ENCODE measurements around the gene FAM47E.
"Not testable (repeated sequence)": the region's sequence is repeated elsewhere in the genome, so short reads cannot be mapped to it uniquely, and the experiment has no call there.

FAM47E gene

GRCh38 chr4:76240236-76240635 lies 11.3 kb upstream of the FAM47E start:
- TF ChIP-seq EZH2phosphoT487 (IDR thresholded peaks at IDR 0.05; ENCODE audit: borderline replicate concordance) = no peak
- no peak for TF ChIP-seq CTCF (conservative IDR thresholded peaks at IDR 0.05; ENCODE audit: low read length)
- Histone ChIP-seq H3K9ac (ENCODE audit: low read depth, low read length, poor library complexity, severe bottlenecking) (no peak overlapping the region), H3K9me2 (replicated peaks; ENCODE audit: low read depth, low read length) (no peaks in the 10 kb centered on the region), H3K4me2 (ENCODE audit: low read depth, low read length, poor library complexity, severe bottlenecking) (no peak overlapping the region), H2AFZ (ENCODE audit: low read length) (no peak overlapping the region), H3K79me2 (ENCODE audit: insufficient read depth, low read length) (no peaks in the 10 kb centered on the region), H3K9me3 (ENCODE audit: insufficient read depth, low read depth, low read length) (peaks cover 7% of the 10 kb centered on the region; the same call in 1 of the 2 replicates), H4K20me1 (ENCODE audit: insufficient read depth, low read length, poor library complexity, severe bottlenecking) (no peaks in the 10 kb centered on the region), H3F3A (ENCODE audit: low read depth) (no peaks in the 10 kb centered on the region), H3K27me3 (ENCODE audit: insufficient read depth, low read length, poor library complexity, severe bottlenecking) (no peaks in the 10 kb centered on the region), H3K4me1 (ENCODE audit: insufficient read depth, low read length, poor library complexity, severe bottlenecking) (no peaks in the 10 kb centered on the region), H3K36me3 (ENCODE audit: insufficient read depth, low read length) (no peaks in the 10 kb centered on the region), H3K4me3 (ENCODE audit: low read length, poor library complexity, severe bottlenecking) (no peak overlapping the region)

GRCh38 chr4:76243877-76244276 lies 7.6 kb upstream of the FAM47E start:
- H3K36me3 ChIP-seq (ENCODE audit: insufficient read depth, low read length); H4K20me1 ChIP-seq (ENCODE audit: insufficient read depth, low read length, poor library complexity, severe bottlenecking); H3K9ac ChIP-seq (ENCODE audit: low read depth, low read length, poor library complexity, severe bottlenecking); H3K27me3 ChIP-seq (ENCODE audit: insufficient read depth, low read length, poor library complexity, severe bottlenecking); H3K4me3 ChIP-seq (ENCODE audit: low read length, poor library complexity, severe bottlenecking); H3K4me1 ChIP-seq (ENCODE audit: insufficient read depth, low read length, poor library complexity, severe bottlenecking); H3K4me2 ChIP-seq (ENCODE audit: low read depth, low read length, poor library complexity, severe bottlenecking); H3K9me3 ChIP-seq (ENCODE audit: insufficient read depth, low read depth, low read length); H3F3A ChIP-seq (ENCODE audit: low read depth); H2AFZ ChIP-seq (ENCODE audit: low read length); H3K9me2 ChIP-seq (replicated peaks; ENCODE audit: low read depth, low read length); H3K79me2 ChIP-seq (ENCODE audit: insufficient read depth, low read length): not testable (repeated sequence)

GRCh38 chr4:76246025-76246424 lies 5.5 kb upstream of the FAM47E start:
- Histone ChIP-seq H3K4me3 (ENCODE audit: low read length, poor library complexity, severe bottlenecking) (no peak overlapping the region), H3K36me3 (ENCODE audit: insufficient read depth, low read length) (no peaks in the 10 kb centered on the region), H3K4me1 (ENCODE audit: insufficient read depth, low read length, poor library complexity, severe bottlenecking) (no peaks in the 10 kb centered on the region), H3K9me2 (replicated peaks; ENCODE audit: low read depth, low read length) (no peaks in the 10 kb centered on the region), H3K79me2 (ENCODE audit: insufficient read depth, low read length) (no peaks in the 10 kb centered on the region), H3K27me3 (ENCODE audit: insufficient read depth, low read length, poor library complexity, severe bottlenecking) (peaks cover 4% of the 10 kb centered on the region), H3K4me2 (ENCODE audit: low read depth, low read length, poor library complexity, severe bottlenecking) (no peak overlapping the region), H3F3A (ENCODE audit: low read depth) (no peaks in the 10 kb centered on the region), H4K20me1 (ENCODE audit: insufficient read depth, low read length, poor library complexity, severe bottlenecking) (no peaks in the 10 kb centered on the region), H3K9ac (ENCODE audit: low read depth, low read length, poor library complexity, severe bottlenecking) (no peak overlapping the region), H2AFZ (ENCODE audit: low read length) (no peak overlapping the region), H3K9me3 (ENCODE audit: insufficient read depth, low read depth, low read length) (no peaks in the 10 kb centered on the region)
- TF ChIP-seq CTCF (conservative IDR thresholded peaks at IDR 0.05; ENCODE audit: low read length) (no peak), EZH2phosphoT487 (IDR thresholded peaks at IDR 0.05; ENCODE audit: borderline replicate concordance) (no peak)

GRCh38 chr4:76246852-76247251 lies 4.7 kb upstream of the FAM47E start:
- H3K4me3 ChIP-seq (ENCODE audit: low read length, poor library complexity, severe bottlenecking) = no peak overlapping the region
- TF ChIP-seq EZH2phosphoT487 (IDR thresholded peaks at IDR 0.05; ENCODE audit: borderline replicate concordance) (no peak), CTCF (conservative IDR thresholded peaks at IDR 0.05; ENCODE audit: low read length) (no peak)
- H3K9me2 ChIP-seq (replicated peaks; ENCODE audit: low read depth, low read length) = no peaks in the 10 kb centered on the region
- H2AFZ ChIP-seq (ENCODE audit: low read length) = no peak overlapping the region
- H3K4me2 ChIP-seq (ENCODE audit: low read depth, low read length, poor library complexity, severe bottlenecking) = no peak overlapping the region
- H3K9ac ChIP-seq (ENCODE audit: low read depth, low read length, poor library complexity, severe bottlenecking) = no peak overlapping the region
- H3K4me1 ChIP-seq (ENCODE audit: insufficient read depth, low read length, poor library complexity, severe bottlenecking) = peaks cover 8% of the 10 kb centered on the region
- no peaks in the 10 kb centered on the region for H3F3A ChIP-seq (ENCODE audit: low read depth)
- peaks cover 5% of the 10 kb centered on the region for H3K27me3 ChIP-seq (ENCODE audit: insufficient read depth, low read length, poor library complexity, severe bottlenecking)
- H3K9me3 ChIP-seq (ENCODE audit: insufficient read depth, low read depth, low read length) = no peaks in the 10 kb centered on the region
- H3K36me3 ChIP-seq (ENCODE audit: insufficient read depth, low read length) = no peaks in the 10 kb centered on the region
- no peaks in the 10 kb centered on the region for H4K20me1 ChIP-seq (ENCODE audit: insufficient read depth, low read length, poor library complexity, severe bottlenecking)
- no peaks in the 10 kb centered on the region for H3K79me2 ChIP-seq (ENCODE audit: insufficient read depth, low read length)
